Stimulated activated CD8-positive, alpha-beta memory T cell treated with anti-CD3 and anti-CD28 coated beads, Interleukin-4, amount 100 ng/mL, for 4 hours (primary cell): Measurements from ENCODE around the gene SHISA9.

Experiments used
- DNase-seq, 2 donors: peaks; one replicate each; pipeline ENCODE4 v3.0.0-alpha.2; 2020; ENCODE audit warnings: low read depth in 2 of 2, low spot score in 1 of 2

SHISA9 gene

GRCh38 chr16:12944300-12944699 is 42.9 kb downstream of the SHISA9 start:
- no peak for DNase-seq

- no peak for DNase-seq
Observed at GRCh38 chr16:12951392-12951791, 50.0 kb downstream of the SHISA9 start.

GRCh38 chr16:12951976-12952375 is 50.6 kb downstream of the SHISA9 start:
- DNase-seq, result no peak

GRCh38 chr16:12958366-12958765 is 57.0 kb downstream of the SHISA9 start:
- DNase-seq, result no peak

GRCh38 chr16:12959072-12959471 is 57.7 kb downstream of the SHISA9 start:
- no peak for DNase-seq

GRCh38 chr16:12961626-12962025 is 60.2 kb downstream of the SHISA9 start:
- no peak for DNase-seq

GRCh38 chr16:12964461-12964860 is 63.1 kb downstream of the SHISA9 start:
- no peak for DNase-seq

GRCh38 chr16:12965274-12965804 is 63.9 kb downstream of the SHISA9 start:
- no peak for DNase-seq

GRCh38 chr16:12971241-12971640 is 69.8 kb downstream of the SHISA9 start:
- no peak for DNase-seq

- DNase-seq, result no peak
Observed at GRCh38 chr16:12972246-12972645, 70.8 kb downstream of the SHISA9 start.

GRCh38 chr16:12975766-12976165 is 74.4 kb downstream of the SHISA9 start:
- DNase-seq, result no peak

- DNase-seq, result no peak
Observed at GRCh38 chr16:12976496-12976895, 75.1 kb downstream of the SHISA9 start.

GRCh38 chr16:12976936-12977335 is 75.5 kb downstream of the SHISA9 start:
- DNase-seq, result no peak

- DNase-seq, result no peak
Observed at GRCh38 chr16:12985516-12985915, 84.1 kb downstream of the SHISA9 start.

GRCh38 chr16:12988071-12988470 is 86.7 kb downstream of the SHISA9 start:
- no peak for DNase-seq

- no peak for DNase-seq
Observed at GRCh38 chr16:12992066-12992465, 90.7 kb downstream of the SHISA9 start.

GRCh38 chr16:12994402-12994801 is 93.0 kb downstream of the SHISA9 start:
- no peak for DNase-seq

- DNase-seq, result no peak
Observed at GRCh38 chr16:12995721-12996372, 94.4 kb downstream of the SHISA9 start.

GRCh38 chr16:12998361-12999085 is 97.1 kb downstream of the SHISA9 start:
- DNase-seq, result no peak

GRCh38 chr16:12999368-12999767 is 98.0 kb downstream of the SHISA9 start:
- no peak for DNase-seq

- DNase-seq, result no peak
Observed at GRCh38 chr16:13005721-13006247, 104.4 kb downstream of the SHISA9 start.

GRCh38 chr16:13012601-13013000 is 111.2 kb downstream of the SHISA9 start:
- DNase-seq, result no peak
